Erythroblast (primary cell): ENCODE data around the gene SLC27A2.
A peak's percentile ranks its signal among the peaks of the same experiment; 100 is the strongest.

Source experiments
- DNase-seq, 2 experiments: peaks; one replicate each; lab custom pipeline; 2025; lab: John Stamatoyannopoulos, UW
- GATA1 ChIP-seq: IDR thresholded peaks from 2 replicates; pipeline ENCODE4 v1.6.1; 2011; ENCODE audit warnings: low read depth, mild to moderate bottlenecking, control low read depth, low read length, moderate library complexity
- POLR2A ChIP-seq: IDR thresholded peaks from 2 replicates; pipeline ENCODE4 v1.6.1; 2011; ENCODE audit warnings: mild to moderate bottlenecking, low read length

The SLC27A2 gene

GRCh38 chr15:50247819-50248655, 66.0 kb downstream of the SLC27A2 start:
- peak; percentile 45 to 61 for DNase-seq
- TF ChIP-seq GATA1 (no peak), POLR2A (no peak)

DNA sequence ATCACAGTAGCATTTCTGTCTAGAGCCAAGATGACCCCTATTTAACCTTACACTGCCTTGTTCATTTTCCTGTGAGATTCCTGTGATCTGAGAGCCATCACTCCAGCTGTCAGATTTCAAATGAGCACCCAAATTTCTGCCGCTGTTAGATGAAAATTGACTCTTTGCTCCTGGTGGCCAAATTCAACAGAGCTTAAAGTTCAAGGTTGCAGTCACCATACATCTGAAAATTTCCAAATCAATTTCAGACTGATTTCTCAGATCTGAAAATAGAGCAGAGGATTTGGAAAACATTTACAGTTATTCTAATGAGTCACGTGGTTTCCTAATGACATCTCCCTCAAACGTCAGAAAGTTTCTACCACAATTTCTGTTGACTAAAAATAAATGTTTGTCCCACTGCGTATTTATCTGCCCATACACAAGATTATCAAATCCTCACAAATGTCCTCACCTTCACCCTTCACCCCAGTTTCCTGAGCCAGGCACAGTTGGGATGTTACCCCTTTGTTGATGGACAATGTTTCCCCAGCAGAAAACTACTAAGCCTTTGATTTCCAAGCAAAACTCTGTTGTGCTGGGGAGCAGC, 67.1 kb downstream of the SLC27A2 start:
- no peak for DNase-seq
- TF ChIP-seq POLR2A = no peak
- TF ChIP-seq GATA1 = no peak

DNA sequence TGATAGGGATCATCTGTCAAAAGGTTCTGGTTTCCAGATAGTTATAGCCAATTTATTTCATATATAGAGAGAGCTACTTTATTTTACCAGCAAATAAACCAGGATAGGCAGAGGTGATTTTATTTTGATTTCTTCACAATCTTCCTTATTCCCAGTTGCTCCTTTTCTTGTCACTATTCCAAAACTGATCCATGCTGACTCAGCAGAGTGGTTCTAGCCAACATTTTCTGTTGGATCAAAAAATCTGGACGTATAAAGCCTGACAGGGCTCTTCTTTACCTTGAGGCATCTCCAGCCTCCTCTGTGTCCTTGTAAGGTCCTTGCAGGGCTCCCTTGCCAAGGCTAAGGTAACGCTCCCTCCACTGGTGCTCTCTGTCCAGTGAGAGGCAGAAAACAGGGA, 67.7 kb downstream of the SLC27A2 start:
- no peak for DNase-seq
- no peak for TF ChIP-seq POLR2A
- no peak for TF ChIP-seq GATA1

- peak in 1 of 2 experiments; percentile 34 for DNase-seq
- TF ChIP-seq GATA1 (no peak), POLR2A (no peak)
Observed at GRCh38 chr15:50250760-50251394, 68.9 kb downstream of the SLC27A2 start.

- TF ChIP-seq POLR2A = no peak
- no peak for TF ChIP-seq GATA1
- DNase-seq = no peak
Observed at GRCh38 chr15:50251638-50252182, 69.7 kb downstream of the SLC27A2 start.

DNA sequence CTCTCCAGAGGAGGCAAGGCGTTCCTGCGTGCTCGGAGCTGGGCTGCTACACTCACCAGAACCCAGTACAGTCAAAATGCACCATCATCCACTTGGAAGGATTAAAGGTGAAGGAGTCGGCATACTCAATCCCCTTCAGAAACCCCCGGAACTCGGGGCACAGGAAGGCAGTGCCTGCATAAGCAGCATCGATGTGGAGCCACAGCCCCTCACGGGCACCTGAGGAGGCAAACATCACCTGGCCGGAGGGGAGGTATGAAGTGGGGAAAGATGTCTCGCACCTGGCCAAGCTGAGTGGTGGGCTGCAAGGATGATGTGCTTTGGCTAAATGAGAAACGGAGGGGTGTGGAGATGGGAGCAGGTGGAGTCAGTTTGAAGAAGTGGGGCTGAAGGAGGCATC, 70.6 kb downstream of the SLC27A2 start:
- TF ChIP-seq POLR2A = no peak
- TF ChIP-seq GATA1 = no peak
- DNase-seq = no peak

DNA sequence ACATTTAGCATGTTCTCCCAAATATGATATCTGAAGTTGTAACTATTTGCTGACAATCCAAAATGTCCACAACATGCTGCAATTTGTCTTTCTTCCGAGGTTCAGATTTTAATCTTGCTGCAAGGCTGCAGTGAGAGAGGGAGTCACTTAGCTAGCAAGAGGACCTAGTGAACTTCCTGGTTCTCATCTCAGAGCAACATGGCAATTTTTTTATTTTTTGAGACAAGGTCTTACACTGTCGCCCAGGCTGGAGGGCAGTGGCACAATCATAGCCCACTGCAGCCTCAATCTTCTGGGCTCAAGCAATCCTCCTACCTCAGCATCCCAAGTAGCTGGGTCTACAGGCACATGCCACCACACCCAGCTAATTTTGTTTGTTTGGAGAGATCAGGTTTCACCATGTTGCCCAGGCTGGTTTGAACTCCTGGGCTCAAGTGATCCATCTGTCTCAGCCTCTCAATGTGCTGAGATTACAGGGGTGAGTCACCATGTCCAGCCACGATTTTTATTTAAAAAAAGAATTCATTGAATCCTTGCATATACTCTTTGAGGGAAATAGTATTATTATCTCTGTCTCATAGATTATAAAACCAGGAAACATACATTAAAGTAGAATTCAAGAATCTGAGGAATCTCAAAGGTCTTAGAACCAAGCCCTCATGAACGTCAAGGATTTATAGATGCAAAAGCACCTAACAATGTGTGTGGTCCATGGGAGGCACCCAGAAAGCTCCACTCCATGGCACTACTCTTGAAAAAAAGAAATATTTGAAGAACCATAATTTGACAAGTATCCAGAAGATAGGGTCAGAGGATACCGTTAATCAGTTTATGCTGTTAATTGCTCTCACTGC, 74.4 kb downstream of the SLC27A2 start:
- DNase-seq = peak in 1 of 2 experiments; percentile 26
- TF ChIP-seq GATA1 = no peak
- TF ChIP-seq POLR2A = no peak

GRCh38 chr15:50257332-50257731, 75.3 kb downstream of the SLC27A2 start:
- no peak for DNase-seq
- no peak for TF ChIP-seq GATA1
- no peak for TF ChIP-seq POLR2A

- DNase-seq = peak in 1 of 2 experiments; percentile 6
- TF ChIP-seq GATA1 = no peak
- TF ChIP-seq POLR2A = no peak
Observed at GRCh38 chr15:50257924-50258323, 75.9 kb downstream of the SLC27A2 start.

GRCh38 chr15:50259276-50259675, 77.3 kb downstream of the SLC27A2 start:
- peak in 1 of 2 experiments; percentile 14 for DNase-seq

GRCh38 chr15:50260969-50261496, 79.0 kb downstream of the SLC27A2 start:
- TF ChIP-seq GATA1 (no peak), POLR2A (peak; percentile 22)
- peak; percentile 72 to 92 for DNase-seq

More at GRCh38 chr15:50259276-50259675, 77.3 kb downstream of the SLC27A2 start:
- TF ChIP-seq POLR2A (no peak), GATA1 (no peak)

- peak; percentile 38 to 56 for DNase-seq
- TF ChIP-seq GATA1 (no peak), POLR2A (no peak)
Observed at GRCh38 chr15:50261981-50262380, 80.0 kb downstream of the SLC27A2 start.
